G401 (cell line): Measurements from ENCODE around the gene RGS21. TPM values are rescaled to one million over a fixed set of nuclear protein-coding genes. Genes with fewer than 3 reads are reported as not detected.

Experiments
- DNase-seq: peaks from one replicate; pipeline ENCODE4 v3.0.0-alpha.2; 2015; ENCODE audit warnings: low spot score
- in situ Hi-C: cut with HindIII; loops from 2 replicates; pipeline ENCODE4 v1.10.0; 2016; ENCODE audit warnings: low sequenced_read_pairs, mixed read lengths
- total RNA-seq: library from RNA; depleted of rRNA; stranded (reverse); fragments of >200 nt; shearing (Covaris generic); gene quantifications from 2 replicates; pipeline ENCODE4 v1.2.3, GENCODE V29; 2014; rRNA removed

RGS21 gene
- total RNA-seq, 1 experiment from 2014 or later: not detected

DNA sequence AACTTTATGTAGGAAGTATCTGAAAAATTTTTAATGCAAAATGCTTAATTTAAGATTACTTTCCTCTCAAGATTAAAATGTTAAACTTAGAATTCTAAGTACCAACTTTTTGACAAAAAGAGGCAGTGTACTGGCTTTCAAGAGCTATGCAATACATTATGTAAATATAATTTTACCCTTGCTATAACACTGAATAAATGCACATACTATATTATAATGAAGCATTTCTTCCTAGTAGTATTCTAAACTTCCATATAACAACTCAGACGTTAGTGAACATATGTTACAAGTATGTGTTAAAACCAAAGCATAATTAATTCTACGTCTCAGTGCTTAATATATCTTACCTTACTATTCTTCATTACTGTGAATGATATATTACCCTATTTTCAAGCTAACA, 58.5 kb downstream of the RGS21 start:
- in situ Hi-C loops: no loop called here

DNA sequence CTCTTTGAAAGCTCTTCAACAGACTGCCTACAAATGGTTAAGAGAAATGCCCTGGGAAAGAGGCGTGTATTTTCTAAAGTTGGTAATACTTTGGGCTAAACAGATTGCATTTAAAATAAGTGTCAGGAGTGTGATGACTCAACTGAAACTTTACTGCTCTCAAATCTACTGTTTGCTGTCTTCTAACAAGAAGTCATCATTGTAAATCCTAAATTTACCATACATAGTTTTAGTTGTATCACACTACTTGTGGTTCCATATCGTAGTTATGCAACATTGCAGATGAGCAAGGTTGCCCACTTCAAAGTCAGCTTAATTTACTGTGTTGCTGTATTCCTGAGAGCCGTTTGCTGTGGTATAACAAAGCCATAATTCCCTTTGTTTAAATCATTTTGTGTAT, 59.6 kb downstream of the RGS21 start:
- in situ Hi-C loops: no loop called here
- no peak for DNase-seq

More for the DNA sequence above, 58.5 kb downstream of the RGS21 start:
- DNase-seq: no peak

DNA sequence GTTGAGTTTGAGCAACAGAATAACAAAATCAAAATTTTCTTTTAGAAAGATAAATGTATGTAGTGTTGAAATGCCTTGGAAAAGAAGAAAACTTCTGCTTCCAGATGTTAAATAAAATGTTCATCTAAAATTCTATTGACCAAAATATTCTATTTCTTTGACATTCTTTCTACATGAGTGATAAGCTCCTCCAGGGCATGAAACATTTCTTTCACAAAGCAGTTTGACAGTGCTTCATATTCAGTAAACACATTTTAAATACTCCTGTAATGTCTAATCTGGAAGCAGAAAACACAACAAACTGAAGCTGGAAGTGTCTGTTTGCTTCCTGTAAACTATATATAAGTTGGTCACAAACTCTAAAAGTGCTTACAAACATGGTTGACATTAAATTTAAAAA, 61.5 kb downstream of the RGS21 start:
- no peak for DNase-seq
- in situ Hi-C loops: no loop called here

DNA sequence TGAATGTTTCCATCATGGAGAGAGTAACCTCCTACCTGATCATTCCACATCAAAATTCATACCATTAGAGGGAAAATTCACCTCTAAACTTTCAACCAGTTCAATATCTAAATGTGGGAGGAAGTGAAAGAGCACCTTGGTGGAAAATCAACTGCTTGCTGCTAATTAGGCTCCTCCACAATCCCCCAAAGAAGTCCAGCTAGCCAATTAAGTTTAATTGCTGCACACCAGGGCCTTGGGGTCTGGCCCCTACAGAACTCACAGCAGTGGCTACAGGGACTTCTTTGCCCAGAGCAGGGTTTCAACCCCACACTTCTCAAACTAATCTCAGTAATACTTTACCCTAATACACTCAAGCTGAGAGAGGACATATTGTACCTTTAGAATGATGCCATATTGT, 62.1 kb downstream of the RGS21 start:
- no peak for DNase-seq
- in situ Hi-C loops: no loop called here

DNA sequence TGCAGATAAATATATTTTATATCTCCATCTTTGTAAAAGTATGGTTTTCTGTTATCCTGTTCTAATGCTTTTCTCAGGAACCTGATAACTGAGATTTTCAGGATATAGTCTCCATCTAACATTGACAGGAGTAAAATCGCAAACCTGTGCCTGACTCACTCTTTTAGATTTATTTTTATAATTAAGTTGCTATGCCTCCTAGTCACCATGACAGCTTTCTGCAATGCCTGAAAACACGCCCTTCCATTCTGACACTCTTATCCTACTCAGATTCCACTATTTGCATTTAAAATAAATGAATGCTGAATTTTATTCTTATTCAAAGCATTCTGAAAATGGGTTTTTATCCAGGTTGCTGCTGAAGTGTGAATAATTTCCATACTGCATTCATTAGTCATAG, 62.8 kb downstream of the RGS21 start:
- in situ Hi-C loops: no loop called here
- DNase-seq: no peak

DNA sequence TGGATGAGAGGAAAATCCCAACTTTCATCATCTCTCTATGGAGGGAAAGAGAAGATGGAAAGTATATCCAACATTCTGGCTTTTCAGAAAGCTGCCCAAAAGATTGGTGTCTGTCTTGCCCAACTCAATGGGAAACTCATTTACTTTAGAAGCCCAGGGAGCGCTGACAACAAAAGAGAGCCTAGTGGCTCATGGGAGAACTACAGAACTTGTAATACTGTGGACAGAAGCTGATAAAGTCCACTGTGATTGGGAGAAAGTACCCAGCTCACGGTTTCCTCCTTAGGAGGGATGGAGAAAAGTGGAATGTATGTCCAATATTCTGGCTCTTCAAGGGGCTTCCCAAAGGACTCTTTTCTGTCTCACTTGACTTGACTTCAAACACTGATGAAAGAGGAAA, 66.0 kb downstream of the RGS21 start:
- in situ Hi-C loops: no loop called here
- DNase-seq: no peak

DNA sequence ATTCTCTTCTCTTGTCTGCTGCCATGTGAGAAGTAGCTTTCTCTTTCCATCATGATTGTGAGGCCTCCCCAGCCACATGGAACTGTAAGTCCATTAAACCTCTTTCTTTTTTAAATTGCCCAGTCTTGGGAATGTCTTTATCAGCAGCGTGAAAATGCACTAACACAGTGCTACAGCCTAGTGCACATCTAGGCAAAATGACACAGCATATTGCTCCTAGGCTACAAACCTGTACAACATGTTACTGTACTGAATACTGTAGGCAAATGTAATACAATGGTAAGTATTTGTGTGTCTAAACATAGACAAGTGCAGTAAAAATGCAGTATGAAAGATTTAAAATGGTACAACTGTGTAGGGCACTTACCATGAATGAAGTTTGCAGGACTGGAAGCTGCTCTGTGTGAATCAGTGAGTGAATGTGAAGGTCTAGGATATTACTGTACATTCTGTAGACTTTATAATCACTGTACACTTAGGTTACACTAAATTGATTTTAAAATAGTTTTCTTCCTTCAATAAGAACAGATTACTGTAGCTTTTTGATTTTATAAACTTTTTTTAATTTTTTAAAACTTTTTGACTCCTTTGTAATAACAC, 69.4 kb downstream of the RGS21 start:
- in situ Hi-C loops: no loop called here
- no peak for DNase-seq

DNA sequence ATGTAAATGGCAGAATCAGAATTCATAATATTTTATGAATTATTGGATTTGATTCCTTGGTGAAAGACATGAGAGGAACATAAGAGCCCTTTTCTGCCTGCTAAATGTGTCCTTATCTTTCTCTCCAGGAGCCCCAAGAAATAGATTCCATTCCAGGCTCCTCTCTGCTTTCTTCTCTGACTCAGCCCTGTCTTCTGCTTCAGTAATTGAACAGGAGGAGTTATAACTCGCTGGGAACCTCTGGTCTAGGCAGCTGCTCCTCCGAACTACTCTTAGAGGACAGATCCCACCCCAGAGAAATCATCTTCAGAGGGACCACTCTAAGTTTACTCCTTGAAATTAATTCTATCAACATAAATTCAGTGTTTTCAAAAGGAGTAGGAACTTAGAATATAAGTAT, 78.4 kb downstream of the RGS21 start:
- DNase-seq: no peak
- in situ Hi-C loops: no loop called here

DNA sequence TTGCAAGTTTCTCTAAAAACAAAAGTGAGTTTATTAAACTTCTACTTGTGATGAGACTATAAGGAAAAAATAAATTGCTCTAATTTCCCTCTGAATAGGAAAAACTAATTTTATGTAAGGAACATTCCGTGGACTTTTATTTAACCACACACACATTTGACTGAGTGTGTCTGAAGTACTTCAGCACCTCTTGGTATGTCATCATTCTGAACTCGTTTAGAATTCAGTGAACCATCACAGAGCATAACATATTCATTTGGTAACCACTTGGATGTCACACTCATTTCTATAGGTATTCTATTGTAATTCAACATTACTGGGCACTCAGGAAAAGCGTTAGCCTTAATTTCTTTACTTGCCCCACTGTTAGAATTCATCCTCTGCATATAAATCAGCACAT, 79.1 kb downstream of the RGS21 start:
- DNase-seq: no peak
- in situ Hi-C loops: no loop called here

DNA sequence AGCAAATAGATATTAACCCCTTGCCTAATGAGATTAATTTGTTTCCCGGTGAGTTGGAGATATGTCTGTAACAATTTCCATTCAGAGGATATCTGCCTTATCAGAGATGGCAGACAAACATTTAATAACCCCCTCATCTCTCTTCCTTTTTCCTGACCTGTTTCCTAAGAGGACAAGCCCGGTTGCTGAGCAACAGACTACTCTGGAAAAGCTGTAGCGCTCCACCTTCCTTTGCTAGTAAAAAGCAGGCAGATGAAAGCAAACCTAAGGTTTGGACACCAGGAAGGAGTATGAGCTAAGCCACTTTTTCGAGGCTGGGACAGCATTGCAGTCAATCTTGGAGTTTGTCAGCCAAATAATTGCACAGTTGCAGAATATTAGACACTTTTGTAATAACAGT, 82.4 kb downstream of the RGS21 start:
- in situ Hi-C loops: no loop called here
- no peak for DNase-seq

DNA sequence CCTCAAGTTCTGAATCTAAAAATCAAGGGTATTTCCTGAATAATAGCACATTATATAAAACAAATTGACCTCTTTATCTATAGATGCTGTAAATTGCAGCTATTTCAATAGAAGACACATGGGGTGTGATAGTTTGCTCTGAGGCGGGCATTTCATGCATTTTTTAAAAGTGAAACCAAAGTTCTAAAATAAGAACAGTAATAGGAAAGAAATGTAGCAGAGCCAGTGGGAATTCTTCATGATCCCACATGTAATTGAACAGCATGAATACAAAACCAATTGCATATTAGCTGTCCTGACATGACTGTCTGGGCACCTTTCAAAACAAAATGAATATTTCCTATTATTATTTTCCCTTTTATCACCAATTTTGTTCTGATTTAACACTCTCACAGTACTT, 85.0 kb downstream of the RGS21 start:
- no peak for DNase-seq
- in situ Hi-C loops: no loop called here

DNA sequence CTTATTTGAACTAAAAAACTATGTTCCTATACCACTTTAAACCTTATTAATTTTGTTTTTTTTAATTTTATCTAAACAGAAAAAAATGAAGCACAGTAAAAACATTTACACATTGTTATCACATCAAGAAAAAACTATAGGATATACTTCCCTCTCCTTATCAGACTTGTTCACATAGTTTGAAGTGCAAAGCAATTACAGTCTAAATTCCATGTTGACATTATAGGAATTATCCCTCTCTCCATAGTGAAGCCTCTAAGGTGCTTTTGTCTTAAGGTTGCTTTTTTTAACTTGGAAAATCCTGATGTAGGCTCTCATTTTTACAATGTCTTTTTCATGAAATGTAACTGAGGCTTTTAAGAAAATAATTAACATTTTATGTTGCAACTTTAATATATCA, 85.8 kb downstream of the RGS21 start:
- no peak for DNase-seq
- in situ Hi-C loops: no loop called here

DNA sequence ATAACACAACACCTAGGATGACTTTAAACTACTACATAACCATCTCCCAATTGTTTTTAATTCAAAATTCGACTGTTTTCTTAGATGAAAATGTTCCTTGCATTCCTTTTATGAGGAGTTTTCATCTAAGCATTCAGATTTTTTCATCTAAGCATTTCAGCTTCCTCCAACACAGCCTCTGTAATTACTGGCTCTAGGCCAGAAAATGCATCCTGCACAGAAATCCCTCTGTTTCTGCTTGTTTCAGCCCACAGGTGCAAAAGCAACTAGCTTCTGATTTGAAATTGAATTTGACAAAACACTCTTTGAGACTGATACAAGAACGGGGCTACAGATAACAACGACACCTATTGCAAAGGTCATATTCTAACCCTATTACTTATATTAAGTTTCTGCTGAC, 90.4 kb downstream of the RGS21 start:
- in situ Hi-C loops: no loop called here

More for the DNA sequence above, 90.4 kb downstream of the RGS21 start:
- no peak for DNase-seq

Other genes with a start within 250 kb of the RGS21 start
- not detected in 2 replicates for gene RGS18, start 158.5 kb upstream of the RGS21 start, total RNA-seq